ENCODE data around the gene SSR4. TPM values are rescaled to one million over a fixed set of nuclear protein-coding genes. Genes with fewer than 3 reads are reported as not detected.

SSR4 gene
- total and polyA plus RNA-seq, 2 of the 8 experiments (the other 6 are each of a cell fraction or from before 2014, with no cell fraction given): 168 to 642 TPM

DNA sequence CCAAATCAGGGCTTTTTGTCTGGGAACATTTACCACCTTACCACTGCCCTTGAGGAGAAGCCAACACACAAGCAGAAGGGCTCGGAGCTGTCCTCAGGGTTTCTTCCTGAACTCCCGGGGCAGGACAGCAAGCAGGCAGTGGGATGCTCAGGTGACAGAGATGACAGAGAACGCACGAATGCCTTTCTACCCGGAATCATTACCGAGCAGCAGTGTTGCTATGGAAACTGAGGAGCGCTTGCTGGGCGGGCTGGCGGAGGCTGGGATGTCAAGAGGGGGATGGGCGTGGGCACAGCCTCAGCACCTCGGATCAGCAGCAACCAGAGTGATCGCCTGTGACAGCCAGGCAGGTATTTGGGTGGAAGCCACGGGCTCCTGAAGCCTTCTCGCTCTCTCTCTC is 17.8 kb downstream of the SSR4 start:
- no peaks in the 10 kb centered on the region; the same call in 1 of the 2 replicates for H3K79me1 ChIP-seq (ENCODE audit: low read depth, low read length)
- H3K23ac ChIP-seq (ENCODE audit: insufficient read length): no peak overlapping the region
- no peaks in the 10 kb centered on the region for H3K23me2 ChIP-seq (ENCODE audit: low read depth, low read length)
- no peak overlapping the region; a peak in 1 of 4 replicates for H3K4me2 ChIP-seq (ENCODE audit: insufficient read depth in 1 of 2, low read depth in 2 of 2, low read length in 2 of 2)
- no peak overlapping the region for H3K4me3 ChIP-seq (ENCODE audit: extremely low read depth in 1 of 4, insufficient read depth in 2 of 4, low read depth in 3 of 4, low read length in 4 of 4)
- no peak overlapping the region for H4K91ac ChIP-seq (replicated peaks; ENCODE audit: insufficient read length, low read length)
- no peak overlapping the region for H3K18ac ChIP-seq (ENCODE audit: extremely low read depth, low read length)
- H2BK20ac ChIP-seq (ENCODE audit: low read length): no peak overlapping the region
- H3K36me3 ChIP-seq (ENCODE audit: control insufficient read depth in 2 of 4, insufficient read depth in 4 of 4, low read length in 3 of 4): peaks cover 0 to 3% (median 0%) of the 10 kb centered on the region in 4 experiments; a peak in 1 of 8 replicates
- H3K4ac ChIP-seq (replicated peaks; ENCODE audit: insufficient read length, low read depth, low read length): no peak overlapping the region
- no peak overlapping the region for H3K9ac ChIP-seq (replicated peaks in 1 of 4; ENCODE audit: extremely low read depth in 1 of 4, low read depth in 3 of 4, low read length in 3 of 4)
- H2AK5ac ChIP-seq (ENCODE audit: low read depth, low read length): no peak overlapping the region
- TF ChIP-seq SIN3A (conservative IDR thresholded peaks at IDR 0.05 in 1 of 2, IDR thresholded peaks at IDR 0.05 in 1 of 2; ENCODE audit: low read depth in 1 of 2, low read length in 2 of 2) (peak in 1 of 2 experiments; percentile 62; a peak in 2 of 4 replicates), SAP30 (IDR thresholded peaks at IDR 0.05; ENCODE audit: insufficient read depth, insufficient replicate concordance, low read length) (peak; percentile 43)
- TF ChIP-seq, protein P1, sequence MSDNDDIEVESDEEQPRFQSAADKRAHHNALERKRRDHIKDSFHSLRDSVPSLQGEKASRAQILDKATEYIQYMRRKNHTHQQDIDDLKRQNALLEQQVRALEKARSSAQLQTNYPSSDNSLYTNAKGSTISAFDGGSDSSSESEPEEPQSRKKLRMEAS (IDR thresholded peaks at IDR 0.05): no peak
- no peak overlapping the region for H4K8ac ChIP-seq (ENCODE audit: extremely low read depth, insufficient read depth, low read length)
- peaks cover 0 to 32% of the 10 kb centered on the region in 2 experiments for H4K20me1 ChIP-seq (replicated peaks in 1 of 2; ENCODE audit: control insufficient read depth in 1 of 2, insufficient read depth in 2 of 2, low read length in 2 of 2)
- H3K4me1 ChIP-seq (replicated peaks in 1 of 4; ENCODE audit: control insufficient read depth in 3 of 4, insufficient read depth in 4 of 4, low read length in 3 of 4): peaks cover 0 to 17% (median 7%) of the 10 kb centered on the region in 4 experiments; a peak in 4 of 7 replicates
- no peak overlapping the region for H3K27ac ChIP-seq (ENCODE audit: low read depth, low read length)
- 55% methylated on average over 10 of the region's 14 CpGs; no CpG with 5 or more reads in 1 of the 2 experiments for WGBS, 2 experiments (ENCODE audit: extremely low coverage in 1 of 2, insufficient coverage in 1 of 2, insufficient read length in 1 of 2, insufficient replicate concordance in 2 of 2, low coverage in 1 of 2, low lambda C conversion rate in 2 of 2, missing lambda C conversion rate in 1 of 2)
- no peak for DNase-seq (ENCODE audit: low read depth in 1 of 2, low spot score in 2 of 2)
- H4K5ac ChIP-seq (ENCODE audit: insufficient read length, low read depth, low read length): no peak overlapping the region
- H3K14ac ChIP-seq (ENCODE audit: insufficient read length): no peak overlapping the region
- no peak overlapping the region for H2AFZ ChIP-seq (ENCODE audit: low read length)
- no peaks in the 10 kb centered on the region for H3K27me3 ChIP-seq (replicated peaks in 1 of 4; ENCODE audit: control insufficient read depth in 3 of 4, extremely low read depth in 1 of 4, insufficient read depth in 3 of 4, low read length in 3 of 4)
- no peaks in the 10 kb centered on the region for H3K9me3 ChIP-seq (ENCODE audit: insufficient read depth in 2 of 2, low read depth in 1 of 2, low read length in 1 of 2)
- H3K56ac ChIP-seq (replicated peaks; ENCODE audit: insufficient read length, low read depth, low read length): no peak overlapping the region
- FAIRE-seq: no peak
- peaks cover 8 to 83% of the 10 kb centered on the region in 2 experiments for H3K79me2 ChIP-seq (ENCODE audit: control insufficient read depth in 1 of 2, insufficient read depth in 2 of 2, low read length in 2 of 2)
- ChIA-PET POLR2A (ENCODE audit: partially characterized antibody) (interaction anchor here (0.6 to 1.0 kb wide), 2 partner anchors 46 to 115 kb away, joined by 3 read pairs; no protein-coding TSS in a partner anchor), CTCF (ENCODE audit: partially characterized antibody) (interaction anchor here (1.0 kb wide), 1 partner anchor 42 kb away, joined by 3 read pairs; no protein-coding TSS in a partner anchor)
- no peak overlapping the region for H2BK120ac ChIP-seq (replicated peaks; ENCODE audit: low read depth, low read length)
- no peak overlapping the region for H2BK15ac ChIP-seq (ENCODE audit: low read length)
- no peak overlapping the region for H2BK5ac ChIP-seq (ENCODE audit: low read depth, low read length)
- no peak overlapping the region for H2BK12ac ChIP-seq (ENCODE audit: low read depth, low read length)

Measured in H1 (cell line).